ENCODE data around the gene ATP5ME. TPM values are rescaled to one million over a fixed set of nuclear protein-coding genes. Genes with fewer than 3 reads are reported as not detected.

ATP5ME gene
- total RNA-seq, 1 experiment from 2014 or later: 357 TPM

Other genes with a start within 250 kb of the ATP5ME start
- gene ZNF721, start 175.1 kb downstream of the ATP5ME start, total RNA-seq (2014; rRNA removed; shearing (Covaris generic); ENCODE audit: low replicate concordance): 73.1 and 105 TPM in 2 replicates
- gene PIGG, start 175.1 kb downstream of the ATP5ME start, total RNA-seq (2014; rRNA removed; shearing (Covaris generic); ENCODE audit: low replicate concordance): 50.8 and 72.6 TPM in 2 replicates
- gene TMEM271, start 98.0 kb downstream of the ATP5ME start, total RNA-seq (2014; rRNA removed; shearing (Covaris generic); ENCODE audit: low replicate concordance): not detected in 2 replicates
- not detected in 2 replicates for gene PDE6B, start 48.7 kb downstream of the ATP5ME start, total RNA-seq (2014; rRNA removed; shearing (Covaris generic); ENCODE audit: low replicate concordance)
- 50.5 and 72.2 TPM in 2 replicates for gene MYL5, start 266 bp upstream of the ATP5ME start, total RNA-seq (2014; rRNA removed; shearing (Covaris generic); ENCODE audit: low replicate concordance)
- gene SLC49A3, start 14.9 kb upstream of the ATP5ME start, total RNA-seq (2014; rRNA removed; shearing (Covaris generic); ENCODE audit: low replicate concordance): not detected in 2 replicates
- 18.0 and 18.7 TPM in 2 replicates for gene PCGF3, start 31.6 kb upstream of the ATP5ME start, total RNA-seq (2014; rRNA removed; shearing (Covaris generic); ENCODE audit: low replicate concordance)
- gene CPLX1, start 151.9 kb upstream of the ATP5ME start, total RNA-seq (2014; rRNA removed; shearing (Covaris generic); ENCODE audit: low replicate concordance): 0.40 and 3.1 TPM in 2 replicates

All from Karpas-422 (cell line).